ENCODE measurements around the gene HLX. TPM values are rescaled to one million over a fixed set of nuclear protein-coding genes. Genes with fewer than 3 reads are reported as not detected.

HLX gene
- total RNA-seq (2022; extraction: Qiagen RNA extraction; ENCODE audit: low read depth): 4.2 to 5.9 TPM (median 5.1 TPM) in 5 replicates

GRCh38 chr1:220879076-220879508 lies at the start of gene HLX:
Gene HLX, plus strand, starts transcription at chr1:220879443. Its CDS starts 415 bp downstream, at chr1:220879858.

Other genes starting within 250 kb of the HLX start
- 4.4 to 5.8 TPM (median 5.2 TPM) in 5 replicates for gene C1orf115, start 189.1 kb upstream of the HLX start, total RNA-seq (2022; extraction: Qiagen RNA extraction; ENCODE audit: low read depth)
- 7.6 to 14.2 TPM (median 9.5 TPM) in 5 replicates for gene MTARC2, start 131.1 kb upstream of the HLX start, total RNA-seq (2022; extraction: Qiagen RNA extraction; ENCODE audit: low read depth)
- 8.6 to 12.6 TPM (median 9.7 TPM) in 5 replicates for gene MTARC1, start 92.5 kb upstream of the HLX start, total RNA-seq (2022; extraction: Qiagen RNA extraction; ENCODE audit: low read depth)